Heart left ventricle (tissue), 16 donors: ENCODE measurements around the gene CCDC3. TPM values are rescaled to one million over a fixed set of nuclear protein-coding genes. Genes with fewer than 3 reads are reported as not detected.

Source experiments
- ATAC-seq, 4 donors: fragments of 200-7000 bp; cut with Tn5 transposase; one replicate each; pipeline ENCODE4 v1.9.1; 2020 to 2022; ENCODE audit warnings: moderate library complexity in 4 of 4, mild to moderate bottlenecking in 3 of 4, moderate number of reproducible peaks in 1 of 4
- DNase-seq, 5 donors: peaks; one replicate each; pipeline ENCODE4 v3.0.0-alpha.2; 2020
- H3K27ac ChIP-seq, 12 donors: fragments of 200-600 bp; sonication (generic) in 4 of 12; one replicate each; pipeline versions ENCODE4 v1.5.0 to v1.8.0; 2016 to 2022; ENCODE audit warnings: mild to moderate bottlenecking in 2 of 12
- H3K27me3 ChIP-seq, 9 donors: fragments of 200-600 bp; sonication (generic) in 2 of 9; one replicate each; pipeline versions ENCODE4 v1.5.1 to v1.8.0; 2016 to 2022; ENCODE audit warnings: mild to moderate bottlenecking in 3 of 9
- H3K36me3 ChIP-seq, 9 donors: fragments of 200-600 bp; sonication (generic) in 2 of 9; one replicate each; pipeline versions ENCODE4 v1.5.0 to v1.8.0; 2018 to 2022; ENCODE audit warnings: mild to moderate bottlenecking in 2 of 9
- H3K4me1 ChIP-seq, 12 donors: fragments of 200-600 bp; sonication (generic) in 4 of 12; one replicate each; pipeline versions ENCODE4 v1.5.0 to v1.8.0; 2016 to 2022; ENCODE audit warnings: mild to moderate bottlenecking in 3 of 12
- H3K4me3 ChIP-seq, 12 donors: fragments of 200-600 bp; sonication (generic) in 4 of 12; one replicate each; pipeline versions ENCODE4 v1.5.0 to v1.8.0; 2017 to 2022; ENCODE audit warnings: mild to moderate bottlenecking in 9 of 12, moderate library complexity in 4 of 12
- H3K9me3 ChIP-seq, 12 donors: fragments of 200-600 bp; sonication (generic) in 4 of 12; one replicate each; pipeline versions ENCODE4 v1.5.0 to v1.8.0; 2016 to 2022; ENCODE audit warnings: mild to moderate bottlenecking in 1 of 12
- CTCF ChIP-seq, 12 donors: fragments of 200-600 bp; sonication (generic) in 4 of 12; IDR thresholded peaks; one replicate each; pipeline versions ENCODE4 v1.5.0 to v1.8.0; 2018 to 2022; ENCODE audit warnings: antibody characterized with exemption in 12 of 12, mild to moderate bottlenecking in 5 of 12
- POLR2A ChIP-seq, 2 donors: fragments of 450-650 bp; IDR thresholded peaks; one replicate each; pipeline ENCODE4 v1.6.1; 2017; ENCODE audit warnings: antibody characterized with exemption in 2 of 2, mild to moderate bottlenecking in 2 of 2, moderate library complexity in 2 of 2
- WGBS, 4 donors: extraction: QIAGEN DNeasy Blood & Tissue Kit in 2 of 4; methylation state at CpG; one replicate each; pipeline versions ENCODE4 v1.1.5 to v1.1.7; 2013 to 2018; 5-methylcytosine and 5-hydroxymethylcytosine counted together
- intact Hi-C, 10 donors: fragments of 100-400 bp; cut with DNase I; formaldehyde crosslinking; loops; one replicate each; pipeline versions ENCODE4 v1.11.1 to v1.14.2; 2022
- polyA plus RNA-seq, 2 donors: library from polyadenylated mRNA; stranded (reverse); fragments of 200-250 nt; gene quantifications; one replicate each; pipeline ENCODE4 v1.2.3, GENCODE V29; 2013
- total RNA-seq, 9 donors: library from RNA; depleted of rRNA in 2 of 9; stranded (reverse); fragments of >200 nt in 2 of 9; fragmentation: NEBNext Ultra II Directional in 3 of 9; extraction: Animal tissue kit (Norgen Biotek cat#: 25700) in 3 of 9; gene quantifications; one replicate each; pipeline versions ENCODE4 v1.1.0 to v1.2.4, GENCODE V29; 2016 to 2023
- donor health status: ischemic (EF 13 %, LVEDD 7.1; RV severe dilation, severe dysfunction).
- donor health status: healthy with polysubstance abuse.
- donor health status: DM: no; HTN: yes; CAD: no.
- donor health status: DM: no; HTN: no; CAD: no.
- donor health status: ischemic (EF 25% LVEDD 6.9; RV normal size, moderate dysfunction).
- donor health status: ischemic (EF 25% LVEDD 5.7; RV mildly dilated, moderate dysfunction).
- donor health status: healthy.
- donor health status: DM: yes; HTN: yes; CAD: no.
- donor health status: ischemic (EF 35%, LVEDD 5.7; RV mildly dilated, moderate dysfunction).
- donor health status: nonischemic (EF 11% LVEDD 7.7; RV severe dilation, severe dysfunction).
- donor health status: DM: yes; HTN: yes; CAD: no.
- donor health status: PGD.
- donor health status: ischemic (EF 29% LVEDD 5.4; RV normal size, mild dysfunction).
- donor health status: nonischemic (EF 23%, LVEDD 6.1; RV moderate dilation, normal function).

The CCDC3 gene
- total and polyA plus RNA-seq, 11 donors: 1.6 to 15.4 (median 5.5) TPM

- DNase-seq (no peak), ATAC-seq (no peak)
- WGBS, 4 donors: 91 to 96% (median 95%) methylated on average over 4 of the region's 4 CpGs
- Histone ChIP-seq H3K27ac (no peak overlapping the region), H3K36me3 (no peaks in the 10 kb centered on the region), H3K4me3 (no peak overlapping the region), H3K4me1 (no peaks in the 10 kb centered on the region), H3K27me3 (no peaks in the 10 kb centered on the region), H3K9me3 (peaks cover 0 to 8% (median 0%) of the 10 kb centered on the region in 12 donors)
- TF ChIP-seq CTCF (IDR thresholded peaks at IDR 0.05) (no peak), POLR2A (IDR thresholded peaks at IDR 0.05) (no peak)
- intact Hi-C loops: loop anchor here in 7 of 10 donors (10.0 kb wide), 7 partner anchors 124 to 644 kb away; no protein-coding TSS in a partner anchor
Observed at GRCh38 chr10:12908773-12909172, 92.7 kb downstream of the CCDC3 start.

GRCh38 chr10:12907656-12908055 lies 93.9 kb downstream of the CCDC3 start:
- peak in 1 of 4 donors; percentile 50 for ATAC-seq
- intact Hi-C loops: loop anchor here in 7 of 10 donors (10.0 kb wide), 7 partner anchors 123 to 643 kb away; no protein-coding TSS in a partner anchor

GRCh38 chr10:12906051-12906541 lies 95.4 kb downstream of the CCDC3 start:
- TF ChIP-seq CTCF (IDR thresholded peaks at IDR 0.05): no peak
- no peak for TF ChIP-seq POLR2A (IDR thresholded peaks at IDR 0.05)
- H3K4me1 ChIP-seq: no peaks in the 10 kb centered on the region
- ATAC-seq (peak in 3 of 4 donors; percentile 26 to 69 (median 60)), DNase-seq (peak in 1 of 5 donors; percentile 19)
- peak overlapping the region in 4 of 12 donors; percentile 17 to 55 (median 29) for H3K27ac ChIP-seq
- H3K27me3 ChIP-seq: no peaks in the 10 kb centered on the region
- H3K4me3 ChIP-seq: no peak overlapping the region
- 50 to 74% (median 64%) methylated on average over 13 of the region's 13 CpGs for WGBS, 4 donors
- no peaks in the 10 kb centered on the region for H3K36me3 ChIP-seq
- intact Hi-C loops: loop anchor here in 7 of 10 donors (10.0 kb wide), 7 partner anchors 121 to 641 kb away; no protein-coding TSS in a partner anchor
- no peaks in the 10 kb centered on the region for H3K9me3 ChIP-seq

More at GRCh38 chr10:12907656-12908055, 93.9 kb downstream of the CCDC3 start:
- TF ChIP-seq CTCF (IDR thresholded peaks at IDR 0.05): no peak
- TF ChIP-seq POLR2A (IDR thresholded peaks at IDR 0.05): no peak
- Histone ChIP-seq H3K27me3 (no peaks in the 10 kb centered on the region), H3K4me1 (no peaks in the 10 kb centered on the region), H3K9me3 (peaks cover 0 to 8% (median 0%) of the 10 kb centered on the region in 12 donors), H3K36me3 (no peaks in the 10 kb centered on the region), H3K27ac (peak overlapping the region in 2 of 12 donors; percentile 24 to 30), H3K4me3 (no peak overlapping the region)
- peak in 1 of 5 donors; percentile 35 for DNase-seq
- WGBS, 4 donors: 51 to 61% (median 58%) methylated on average over 4 of the region's 4 CpGs

GRCh38 chr10:12905067-12905466 lies 96.4 kb downstream of the CCDC3 start:
- TF ChIP-seq CTCF (IDR thresholded peaks at IDR 0.05) (no peak), POLR2A (IDR thresholded peaks at IDR 0.05) (no peak)
- Histone ChIP-seq H3K4me3 (no peak overlapping the region), H3K36me3 (no peaks in the 10 kb centered on the region), H3K27me3 (no peaks in the 10 kb centered on the region), H3K4me1 (no peaks in the 10 kb centered on the region), H3K27ac (no peak overlapping the region), H3K9me3 (no peaks in the 10 kb centered on the region)
- ATAC-seq (no peak), DNase-seq (no peak)
- 79 to 84% (median 80%) methylated on average over 5 of the region's 5 CpGs for WGBS, 4 donors
- intact Hi-C loops: loop anchor here in 7 of 10 donors (10.0 kb wide), 7 partner anchors 120 to 640 kb away; no protein-coding TSS in a partner anchor
